SIG-M5 treated with dmso at 0.1 percent for 504 hours (cell line): Measurements from ENCODE around the gene HCFC1.

ENCODE experiments used
- DNase-seq: peaks from one replicate; lab custom pipeline; 2025; ENCODE audit not compliant: unreplicated experiment; lab: John Stamatoyannopoulos, UW

HCFC1 gene

DNA sequence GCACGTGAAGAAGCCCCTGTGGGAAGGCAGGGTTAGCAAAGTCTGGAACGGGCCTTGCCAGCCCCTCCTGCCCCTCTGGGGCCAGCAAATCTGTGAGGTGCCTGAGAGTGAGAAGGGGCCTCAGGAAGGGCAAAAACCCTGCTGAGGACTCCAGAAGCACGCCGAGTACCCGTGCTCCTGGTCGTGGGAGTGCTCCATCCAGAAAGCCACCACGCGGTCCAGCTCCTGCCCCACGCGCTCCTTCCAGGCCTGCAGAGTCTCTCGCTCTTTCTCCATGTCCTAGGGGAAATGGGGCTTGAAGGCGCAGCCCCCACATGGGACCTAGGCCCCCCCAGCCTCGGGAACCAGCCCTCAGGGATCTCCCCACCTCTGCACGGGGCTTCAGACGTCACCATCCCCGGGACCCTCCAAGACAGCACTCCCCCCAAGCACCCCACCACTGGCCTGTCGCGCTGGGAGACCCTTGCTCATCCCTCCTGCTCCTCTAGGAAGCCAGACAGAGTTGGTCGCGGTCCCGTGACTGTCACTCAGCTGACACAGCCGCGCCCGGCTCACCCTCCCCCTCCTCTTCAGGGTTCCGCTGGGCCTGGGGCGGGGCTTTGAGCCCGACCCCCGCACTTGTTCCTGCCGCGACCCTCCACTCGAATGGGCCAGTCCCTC is 27.3 kb downstream of the HCFC1 start, which contains the start of gene RENBP:
RENBP (minus strand) TSS at position 504 of the 660 bp plus-strand sequence; CDS start at position 471, 33 bp downstream.
- DNase-seq, result no peak

GRCh38 chrX:153941336-153942252 is 30.0 kb downstream of the HCFC1 start:
- DNase-seq, result no peak

DNA sequence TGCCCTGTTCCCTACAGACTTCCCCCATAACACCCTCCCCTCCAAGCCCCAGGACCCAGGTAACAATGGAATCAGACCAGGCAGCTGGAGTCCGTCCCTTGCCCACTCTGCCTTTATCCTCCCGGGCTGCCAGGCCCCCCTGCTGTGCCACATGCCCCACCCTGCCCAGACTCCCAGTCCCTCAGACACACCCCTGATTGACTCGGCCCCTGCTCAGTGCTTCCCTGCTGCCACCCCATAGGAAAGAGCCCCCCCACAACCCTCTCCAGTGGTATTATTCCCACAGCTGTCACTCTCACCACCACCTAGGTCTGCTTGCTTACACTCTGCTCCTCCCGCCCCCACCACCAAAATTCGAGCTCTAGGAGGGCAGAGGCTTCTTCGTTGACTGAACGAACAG is 32.0 kb downstream of the HCFC1 start:
- no peak for DNase-seq

DNA sequence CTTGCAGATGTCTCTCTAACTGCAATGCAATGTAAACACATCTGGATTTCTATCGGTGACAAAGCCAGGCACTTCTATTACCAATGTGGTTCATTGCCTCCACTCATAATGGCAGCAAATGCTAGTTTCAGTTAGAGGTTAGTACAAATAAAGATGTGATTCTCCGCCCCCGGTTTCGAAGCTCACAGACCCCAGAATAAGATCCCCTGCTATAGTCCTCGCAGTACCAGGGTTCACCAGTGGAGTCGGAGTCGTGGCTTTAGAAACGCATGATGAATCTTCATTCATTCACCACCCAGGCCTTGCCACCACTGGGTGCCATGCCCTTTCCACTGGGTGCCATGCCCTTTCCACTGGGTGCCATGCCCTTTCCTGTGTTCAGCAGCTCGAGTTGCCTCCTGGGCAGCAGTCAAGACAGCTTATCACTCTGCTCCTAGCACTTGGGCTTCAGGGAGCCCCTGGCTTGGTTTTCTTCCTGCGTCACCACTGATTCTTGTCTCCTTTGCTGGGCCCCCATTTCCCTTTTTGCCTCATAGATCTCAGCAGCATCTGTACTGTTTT is 33.3 kb downstream of the HCFC1 start:
- no peak for DNase-seq

DNA sequence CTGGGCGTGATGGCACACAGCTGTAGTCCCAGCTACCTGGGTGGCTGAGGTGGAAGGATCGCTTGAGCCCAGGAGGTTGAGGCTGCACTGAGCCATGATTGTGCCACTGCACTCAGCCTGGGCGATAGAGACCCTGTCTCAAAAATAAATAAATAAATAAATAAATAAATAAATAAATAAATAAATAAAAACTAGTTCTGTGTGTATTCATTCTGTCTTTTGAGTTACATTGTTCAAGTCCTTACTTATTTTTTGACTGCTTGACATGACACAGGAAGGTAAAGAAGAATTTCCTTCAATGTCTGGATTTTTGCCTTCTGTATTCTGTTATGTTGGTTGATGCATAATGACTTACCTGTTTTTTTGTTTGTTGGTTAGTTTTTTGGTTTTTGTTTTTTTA is 34.6 kb downstream of the HCFC1 start:
- DNase-seq, result no peak

- DNase-seq, result no peak
Observed at GRCh38 chrX:153935326-153935851, 36.2 kb downstream of the HCFC1 start.

DNA sequence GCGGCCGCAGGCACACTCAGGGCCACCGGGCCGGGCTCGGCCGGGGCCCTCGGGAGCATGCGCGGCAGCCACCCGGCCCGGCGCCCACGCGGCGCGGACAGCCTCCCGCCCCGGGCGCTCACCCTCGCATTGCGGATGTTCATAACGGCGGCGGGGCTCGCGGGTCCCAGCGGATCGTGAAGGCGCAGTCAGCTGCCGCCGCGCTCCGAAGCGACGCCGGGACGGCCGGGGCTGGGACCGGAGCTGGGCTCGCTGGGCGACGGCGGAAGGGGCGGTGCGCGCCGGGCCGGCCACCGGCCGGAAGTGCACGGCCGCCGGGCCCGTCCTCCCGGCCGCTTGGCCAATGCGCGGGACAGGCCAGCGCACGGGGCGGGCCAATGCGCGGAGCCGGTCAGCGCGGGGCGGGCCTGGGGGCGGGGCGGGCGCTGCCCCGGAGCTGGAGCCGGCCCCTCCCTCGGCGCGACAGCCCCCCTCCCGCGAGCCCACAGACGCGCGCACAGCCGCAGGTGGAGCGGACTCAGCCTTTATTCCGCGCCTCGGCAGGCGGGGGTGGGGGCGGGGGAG is 36.8 kb downstream of the HCFC1 start, which contains the start of gene NAA10:
NAA10 (minus strand) TSS at position 276 of the 564 bp plus-strand sequence; CDS start at position 143, 133 bp downstream.
- peak; percentile 60 for DNase-seq

DNA sequence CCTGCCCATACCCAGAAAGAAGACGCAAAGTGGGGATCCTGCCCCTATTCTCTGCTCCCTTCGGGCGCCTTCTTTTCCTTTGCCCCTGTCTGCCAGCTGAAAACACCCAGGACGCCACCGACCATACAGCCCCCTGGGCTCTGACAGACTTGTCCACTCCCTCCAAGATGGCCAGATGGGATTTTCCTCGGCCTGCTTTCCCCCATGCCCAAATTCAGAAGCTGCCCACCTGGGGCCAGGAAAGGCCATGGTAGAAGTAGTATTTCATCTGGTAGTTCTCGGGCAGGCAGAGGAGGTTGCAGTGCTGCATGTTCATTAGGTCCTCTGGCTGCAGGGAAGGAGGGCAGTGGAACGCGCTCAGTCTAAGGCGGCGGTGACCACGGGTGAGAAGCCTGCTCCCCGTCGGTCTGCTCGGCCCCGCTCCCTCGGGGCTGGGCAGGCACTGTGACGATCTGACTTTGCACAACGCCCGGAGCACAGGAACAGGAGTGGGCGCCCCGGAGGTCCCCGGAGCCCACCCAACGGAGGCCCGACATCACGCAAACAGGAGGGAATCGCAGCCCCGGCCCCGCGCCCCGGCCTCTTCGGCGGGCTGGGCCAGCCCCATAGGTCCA is 37.4 kb downstream of the HCFC1 start:
- no peak for DNase-seq

GRCh38 chrX:153933748-153934147 is 37.9 kb downstream of the HCFC1 start:
- DNase-seq, result no peak

- DNase-seq, result no peak
Observed at GRCh38 chrX:153932220-153932915, 39.2 kb downstream of the HCFC1 start.

GRCh38 chrX:153931748-153932147 is 39.9 kb downstream of the HCFC1 start:
- no peak for DNase-seq

DNA sequence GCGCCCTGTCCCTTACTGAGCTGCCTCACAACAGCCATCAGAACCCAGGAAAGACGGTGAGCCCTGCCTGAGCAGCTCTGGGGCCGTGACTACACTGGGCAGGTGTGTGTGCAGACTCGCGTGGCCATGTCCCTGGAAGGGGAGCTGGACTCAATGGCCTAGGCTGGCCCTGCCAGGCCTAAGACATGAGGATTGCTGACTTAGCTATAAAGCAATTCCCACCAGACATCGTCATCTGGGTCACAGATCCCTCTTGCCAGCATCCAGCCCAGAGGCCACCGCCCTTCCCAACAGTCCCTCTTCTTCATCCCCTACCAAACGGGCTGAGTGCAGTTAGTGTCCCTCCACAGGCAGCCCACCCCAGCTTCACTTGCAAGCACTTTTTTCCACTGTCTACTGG is 40.5 kb downstream of the HCFC1 start:
- DNase-seq, result no peak

DNA sequence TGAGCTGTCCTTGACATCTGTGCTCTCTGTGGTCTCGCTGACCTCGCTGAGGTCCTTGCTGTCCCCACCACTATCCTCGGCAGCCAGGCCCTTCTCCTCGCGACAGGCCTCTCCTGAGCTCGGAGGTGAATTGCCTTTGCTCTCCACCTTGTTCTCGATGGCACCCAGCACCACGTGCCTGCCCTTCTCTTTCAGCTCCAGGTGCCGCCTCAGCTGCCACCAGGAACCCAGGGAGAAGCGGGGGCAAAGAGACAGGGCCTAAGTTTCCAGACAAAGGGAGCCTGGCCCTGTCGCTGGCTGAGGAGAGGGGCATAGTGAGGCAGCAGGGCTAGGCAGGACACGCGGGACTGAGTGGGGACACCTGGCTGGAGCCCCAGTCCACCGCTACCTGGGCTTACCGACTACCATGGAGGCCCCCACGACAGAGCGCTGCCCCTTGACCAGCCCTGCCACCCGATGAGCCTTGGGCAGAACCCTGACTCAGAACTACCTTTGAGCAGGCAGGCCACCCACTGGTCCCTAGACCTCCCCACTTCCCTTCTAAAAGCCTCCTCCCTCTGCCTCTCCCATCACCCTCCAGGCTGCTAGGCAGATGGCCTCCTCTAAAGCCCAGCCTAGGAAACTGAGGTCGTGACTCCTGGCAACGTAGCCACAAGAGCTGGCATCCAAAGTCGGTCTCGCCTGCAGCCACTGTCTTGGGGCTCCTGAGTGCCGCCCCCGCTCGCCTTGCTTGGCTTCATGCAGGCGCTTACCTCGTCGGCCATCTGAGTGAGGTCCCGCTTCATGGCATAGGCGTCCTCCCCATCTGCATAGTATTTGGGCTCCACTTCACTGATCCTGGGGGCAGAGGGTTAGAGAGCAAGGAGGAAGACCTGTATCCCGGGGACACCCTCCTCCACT is 41.4 kb downstream of the HCFC1 start:
- DNase-seq, result no peak

DNA sequence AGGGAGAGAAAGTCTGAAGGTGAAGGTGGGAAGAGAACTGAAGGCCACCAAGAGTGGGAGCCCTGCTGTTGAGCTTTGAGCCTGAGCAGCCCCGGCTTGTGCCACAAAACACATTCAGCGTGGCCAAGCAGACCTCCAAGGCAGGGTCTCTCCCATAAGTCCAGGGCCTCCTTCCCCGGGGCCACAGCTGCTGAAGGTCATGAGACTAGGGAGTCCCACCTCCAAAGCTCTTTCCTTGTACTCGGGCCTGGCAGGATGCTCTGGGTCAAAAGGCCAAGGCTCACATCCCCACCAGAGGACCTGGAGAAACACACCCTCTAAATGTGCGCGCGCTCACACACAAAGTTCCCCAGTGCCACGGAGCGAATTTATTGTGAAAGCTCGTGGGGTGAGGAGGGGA is 42.0 kb downstream of the HCFC1 start:
- DNase-seq, result no peak

- no peak for DNase-seq
Observed at GRCh38 chrX:153928846-153929245, 42.8 kb downstream of the HCFC1 start.

- peak; percentile 96 for DNase-seq
Observed at GRCh38 chrX:153927922-153928760, 43.5 kb downstream of the HCFC1 start.

DNA sequence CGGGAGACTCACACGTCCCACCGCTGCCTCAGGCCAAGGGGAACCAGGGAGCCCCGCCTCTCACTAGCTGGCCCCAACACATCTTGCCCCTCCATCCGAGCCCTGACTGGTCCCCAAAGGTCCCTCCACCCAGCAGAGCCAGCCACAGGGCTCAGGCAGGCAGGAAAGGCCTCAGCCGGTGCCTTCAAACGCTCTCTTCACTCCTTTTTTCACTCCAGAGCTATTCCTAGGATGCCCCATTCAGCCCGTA is 44.0 kb downstream of the HCFC1 start:
- peak; percentile 54 for DNase-seq

- peak; percentile 93 for DNase-seq
Observed at GRCh38 chrX:153926858-153927671, 44.6 kb downstream of the HCFC1 start.
